Activated naive CD8-positive, alpha-beta T cell treated with anti-CD3 and anti-CD28 coated beads, Interleukin-2, amount 50 U/mL, for 24 hours (primary cell): Measurements from ENCODE around the gene PCDHAC1.

Source experiments
- ATAC-seq: fragments of 150-1000 bp; cut with Tn5 transposase; one replicate; pipeline ENCODE4 v1.10.0; 2021
- DNase-seq: peaks from one replicate; pipeline ENCODE4 v3.0.0; 2021
- H3K27ac Mint-ChIP-seq: one replicate; pipeline ENCODE4 v1.8.0; 2021; ENCODE audit warnings: mild to moderate bottlenecking, mixed read lengths
- H3K27me3 Mint-ChIP-seq: one replicate; pipeline ENCODE4 v1.8.0; 2021; ENCODE audit warnings: mixed read lengths
- H3K36me3 Mint-ChIP-seq: one replicate; pipeline ENCODE4 v1.8.0; 2021; ENCODE audit warnings: low read depth, mixed read lengths
- H3K4me1 Mint-ChIP-seq: one replicate; pipeline ENCODE4 v1.8.0; 2021; ENCODE audit warnings: mixed read lengths
- H3K4me3 Mint-ChIP-seq: one replicate; pipeline ENCODE4 v1.8.0; 2021; ENCODE audit warnings: mild to moderate bottlenecking, moderate library complexity, mixed read lengths
- H3K9me3 Mint-ChIP-seq: one replicate; pipeline ENCODE4 v1.8.0; 2021; ENCODE audit warnings: mixed read lengths

Gene PCDHAC1

GRCh38 chr5:140946578-140946977 lies 20.5 kb downstream of the PCDHAC1 start:
- Mint-ChIP-seq H3K36me3 (no peaks in the 10 kb centered on the region), H3K4me3 (no peak overlapping the region), H3K27me3 (peaks cover under 1% of the 10 kb centered on the region), H3K27ac (no peak overlapping the region), H3K9me3 (peaks cover 26% of the 10 kb centered on the region), H3K4me1 (no peaks in the 10 kb centered on the region)
- DNase-seq, result no peak
- ATAC-seq, result no peak

GRCh38 chr5:140951636-140952035 lies 25.5 kb downstream of the PCDHAC1 start:
- no peaks in the 10 kb centered on the region for H3K4me1 Mint-ChIP-seq
- H3K4me3 Mint-ChIP-seq, result no peak overlapping the region
- no peak for ATAC-seq
- peaks cover 1% of the 10 kb centered on the region for H3K9me3 Mint-ChIP-seq
- no peak overlapping the region for H3K27ac Mint-ChIP-seq
- H3K27me3 Mint-ChIP-seq, result peaks cover 3% of the 10 kb centered on the region
- H3K36me3 Mint-ChIP-seq, result no peaks in the 10 kb centered on the region
- DNase-seq, result no peak

GRCh38 chr5:140953234-140953633 lies 27.1 kb downstream of the PCDHAC1 start:
- H3K9me3 Mint-ChIP-seq, result no peaks in the 10 kb centered on the region
- ATAC-seq (no peak), DNase-seq (no peak)
- H3K27ac Mint-ChIP-seq, result no peak overlapping the region
- peaks cover 3% of the 10 kb centered on the region for H3K27me3 Mint-ChIP-seq
- H3K4me3 Mint-ChIP-seq, result no peak overlapping the region
- H3K4me1 Mint-ChIP-seq, result no peaks in the 10 kb centered on the region
- no peaks in the 10 kb centered on the region for H3K36me3 Mint-ChIP-seq

- Mint-ChIP-seq H3K27me3 (peaks cover 32% of the 10 kb centered on the region), H3K27ac (no peak overlapping the region)
- ATAC-seq, result no peak
Measured at GRCh38 chr5:140962190-140962589, 36.1 kb downstream of the PCDHAC1 start.

GRCh38 chr5:140964356-140964755 lies 38.3 kb downstream of the PCDHAC1 start:
- no peak for DNase-seq
- Mint-ChIP-seq H3K27me3 (peaks cover 42% of the 10 kb centered on the region), H3K27ac (no peak overlapping the region), H3K36me3 (no peaks in the 10 kb centered on the region), H3K4me1 (peaks cover 2% of the 10 kb centered on the region), H3K4me3 (no peak overlapping the region), H3K9me3 (no peaks in the 10 kb centered on the region)
- no peak for ATAC-seq

More at GRCh38 chr5:140962190-140962589, 36.1 kb downstream of the PCDHAC1 start:
- Mint-ChIP-seq H3K9me3 (no peaks in the 10 kb centered on the region), H3K4me3 (no peak overlapping the region), H3K36me3 (no peaks in the 10 kb centered on the region), H3K4me1 (peaks cover 2% of the 10 kb centered on the region)
- no peak for DNase-seq

GRCh38 chr5:140965905-140966292 lies 39.8 kb downstream of the PCDHAC1 start:
- H3K9me3 Mint-ChIP-seq, result no peaks in the 10 kb centered on the region
- H3K4me1 Mint-ChIP-seq, result peaks cover 2% of the 10 kb centered on the region
- H3K4me3 Mint-ChIP-seq, result no peak overlapping the region
- DNase-seq (no peak), ATAC-seq (no peak)
- H3K27me3 Mint-ChIP-seq, result peaks cover 42% of the 10 kb centered on the region
- no peaks in the 10 kb centered on the region for H3K36me3 Mint-ChIP-seq
- no peak overlapping the region for H3K27ac Mint-ChIP-seq

GRCh38 chr5:140966293-140967225 lies 40.5 kb downstream of the PCDHAC1 start, which contains the start of gene PCDHAC2:
TSS of gene PCDHAC2 (plus strand) at chr5:140966476. CDS start at chr5:140966767, 291 bp downstream.
- Mint-ChIP-seq H3K4me1 (peaks cover 2% of the 10 kb centered on the region), H3K4me3 (no peak within 1 kb of the TSS), H3K27ac (no peak within 1 kb of the TSS), H3K36me3 (no peaks in the 10 kb centered on the region), H3K9me3 (no peaks in the 10 kb centered on the region), H3K27me3 (peaks cover 37% of the 10 kb centered on the region)
- DNase-seq, result no peak
- no peak for ATAC-seq

- Mint-ChIP-seq H3K27me3 (peaks cover 35% of the 10 kb centered on the region), H3K9me3 (no peaks in the 10 kb centered on the region)
- ATAC-seq, result no peak
Measured at GRCh38 chr5:140967226-140967893, 41.3 kb downstream of the PCDHAC1 start.

GRCh38 chr5:140969880-140970279 lies 43.8 kb downstream of the PCDHAC1 start:
- peaks cover 26% of the 10 kb centered on the region for H3K27me3 Mint-ChIP-seq
- no peak overlapping the region for H3K4me3 Mint-ChIP-seq
- H3K9me3 Mint-ChIP-seq, result no peaks in the 10 kb centered on the region
- peaks cover 2% of the 10 kb centered on the region for H3K4me1 Mint-ChIP-seq
- DNase-seq (no peak), ATAC-seq (no peak)
- H3K27ac Mint-ChIP-seq, result no peak overlapping the region
- H3K36me3 Mint-ChIP-seq, result no peaks in the 10 kb centered on the region

More at GRCh38 chr5:140967226-140967893, 41.3 kb downstream of the PCDHAC1 start:
- H3K4me3 Mint-ChIP-seq, result no peak overlapping the region
- no peak overlapping the region for H3K27ac Mint-ChIP-seq
- peaks cover 2% of the 10 kb centered on the region for H3K4me1 Mint-ChIP-seq
- H3K36me3 Mint-ChIP-seq, result no peaks in the 10 kb centered on the region
- no peak for DNase-seq

- no peak overlapping the region for H3K27ac Mint-ChIP-seq
- DNase-seq (no peak), ATAC-seq (no peak)
- peaks cover 3% of the 10 kb centered on the region for H3K27me3 Mint-ChIP-seq
- H3K4me1 Mint-ChIP-seq, result no peaks in the 10 kb centered on the region
- no peaks in the 10 kb centered on the region for H3K9me3 Mint-ChIP-seq
- no peak overlapping the region for H3K4me3 Mint-ChIP-seq
- no peaks in the 10 kb centered on the region for H3K36me3 Mint-ChIP-seq
Measured at GRCh38 chr5:140973550-140973949, 47.5 kb downstream of the PCDHAC1 start.

GRCh38 chr5:140977003-140977402 lies 50.9 kb downstream of the PCDHAC1 start:
- Mint-ChIP-seq H3K36me3 (no peaks in the 10 kb centered on the region), H3K9me3 (peaks cover 4% of the 10 kb centered on the region), H3K27me3 (peaks cover 3% of the 10 kb centered on the region), H3K27ac (no peak overlapping the region), H3K4me3 (no peak overlapping the region), H3K4me1 (no peaks in the 10 kb centered on the region)
- ATAC-seq (no peak), DNase-seq (no peak)

- peaks cover 4% of the 10 kb centered on the region for H3K9me3 Mint-ChIP-seq
- H3K4me1 Mint-ChIP-seq, result no peaks in the 10 kb centered on the region
- H3K27ac Mint-ChIP-seq, result no peak overlapping the region
- no peak for ATAC-seq
- H3K36me3 Mint-ChIP-seq, result no peaks in the 10 kb centered on the region
- H3K27me3 Mint-ChIP-seq, result peaks cover 5% of the 10 kb centered on the region
- no peak for DNase-seq
- H3K4me3 Mint-ChIP-seq, result no peak overlapping the region
Measured at GRCh38 chr5:140978260-140978659, 52.2 kb downstream of the PCDHAC1 start.

GRCh38 chr5:140978983-140979382 lies 52.9 kb downstream of the PCDHAC1 start:
- H3K36me3 Mint-ChIP-seq, result no peaks in the 10 kb centered on the region
- no peak overlapping the region for H3K4me3 Mint-ChIP-seq
- ATAC-seq (no peak), DNase-seq (no peak)
- H3K27ac Mint-ChIP-seq, result no peak overlapping the region
- H3K4me1 Mint-ChIP-seq, result no peaks in the 10 kb centered on the region
- H3K27me3 Mint-ChIP-seq, result peaks cover 5% of the 10 kb centered on the region
- peaks cover 4% of the 10 kb centered on the region for H3K9me3 Mint-ChIP-seq
